HG02798 (cell line): ENCODE data around the gene GREB1.

Experiments
- ATAC-seq: cut with Tn5 transposase; IDR thresholded peaks from one replicate; pipeline ENCODE4 v1.9.1; 2021; ENCODE audit warnings: mild to moderate bottlenecking; ENCODE audit not compliant: unreplicated experiment, poor library complexity

Gene GREB1

DNA sequence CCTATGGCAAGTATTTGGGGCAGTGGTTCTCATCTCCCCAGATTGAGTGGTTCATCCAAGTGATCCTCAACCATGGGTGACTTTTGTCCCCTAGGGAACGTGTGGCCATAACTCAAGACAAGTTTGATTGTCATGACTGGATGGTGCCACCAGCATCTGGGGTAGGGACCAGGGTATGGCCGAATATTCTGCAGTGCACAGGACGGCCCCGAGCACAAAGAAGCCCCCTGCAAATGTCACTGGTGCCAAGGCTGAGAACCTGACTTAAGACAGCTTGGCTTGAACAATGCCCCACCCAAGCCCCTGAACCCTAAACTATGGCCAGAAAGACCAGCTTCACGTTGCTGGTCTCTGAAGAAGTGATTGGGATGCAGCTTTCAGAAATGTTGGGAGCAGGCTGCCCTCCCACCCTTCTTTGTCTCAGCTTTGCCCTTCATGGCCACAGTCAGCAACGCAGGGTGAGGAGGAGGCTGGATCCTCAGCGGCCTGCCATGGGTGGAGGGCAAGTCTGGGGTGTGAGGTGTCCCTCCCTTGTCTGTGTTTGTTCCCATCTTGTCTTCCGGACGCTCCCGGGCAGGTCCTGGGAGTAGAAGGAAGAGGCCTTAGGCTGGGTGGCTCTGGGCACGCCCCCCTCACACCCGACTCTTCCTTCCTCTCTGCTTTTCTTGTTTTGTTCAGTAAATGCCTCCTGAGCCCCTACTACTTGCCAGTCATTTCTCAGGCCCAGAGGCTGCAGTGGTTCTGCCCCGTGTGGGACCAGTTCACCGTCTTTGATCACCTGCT lies 43.4 kb downstream of the GREB1 start:
- ATAC-seq: no peak

DNA sequence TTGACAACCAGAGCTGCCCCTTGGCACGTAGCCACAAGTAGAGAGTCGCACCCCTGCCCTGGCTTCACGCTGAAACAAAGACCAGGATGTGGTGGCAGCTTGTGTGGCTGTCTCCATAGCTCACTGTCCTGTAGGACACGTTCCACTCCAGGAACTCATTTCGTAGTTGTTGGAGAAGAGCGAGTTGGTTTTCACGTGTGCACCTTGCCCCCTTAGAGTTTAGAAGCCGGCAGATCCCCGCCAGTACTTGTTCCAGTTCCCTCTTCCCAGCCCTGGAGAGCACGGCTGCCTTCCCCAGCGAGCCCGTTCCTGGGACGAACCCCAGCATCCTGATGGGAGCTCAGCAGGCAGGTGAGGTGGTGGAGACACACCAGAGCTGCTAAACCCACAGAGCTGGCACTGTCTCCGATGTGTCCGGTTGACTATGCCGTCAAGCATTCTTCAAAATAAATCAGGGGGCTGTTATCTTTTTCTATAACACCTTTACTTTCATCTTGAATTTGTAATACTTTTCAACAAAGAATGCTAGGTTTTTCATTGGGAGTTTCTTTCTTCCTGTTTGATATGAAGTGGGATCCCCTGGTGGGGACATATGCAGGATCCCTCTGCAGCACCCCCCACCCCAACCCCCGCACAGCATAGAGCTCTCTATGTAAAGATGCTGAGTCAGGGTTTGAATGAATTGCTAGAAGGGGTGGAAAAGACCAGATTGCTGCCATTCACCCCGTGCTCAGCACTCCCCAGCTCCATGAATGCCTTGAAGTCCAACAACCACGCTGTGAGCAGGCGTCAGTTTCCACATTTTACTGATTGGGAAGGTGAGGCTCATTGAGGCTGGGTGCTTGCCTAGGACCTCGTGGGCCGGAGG lies 44.5 kb downstream of the GREB1 start:
- no peak for ATAC-seq

GRCh38 chr2:11578986-11579774 lies 45.3 kb downstream of the GREB1 start:
- ATAC-seq: no peak

DNA sequence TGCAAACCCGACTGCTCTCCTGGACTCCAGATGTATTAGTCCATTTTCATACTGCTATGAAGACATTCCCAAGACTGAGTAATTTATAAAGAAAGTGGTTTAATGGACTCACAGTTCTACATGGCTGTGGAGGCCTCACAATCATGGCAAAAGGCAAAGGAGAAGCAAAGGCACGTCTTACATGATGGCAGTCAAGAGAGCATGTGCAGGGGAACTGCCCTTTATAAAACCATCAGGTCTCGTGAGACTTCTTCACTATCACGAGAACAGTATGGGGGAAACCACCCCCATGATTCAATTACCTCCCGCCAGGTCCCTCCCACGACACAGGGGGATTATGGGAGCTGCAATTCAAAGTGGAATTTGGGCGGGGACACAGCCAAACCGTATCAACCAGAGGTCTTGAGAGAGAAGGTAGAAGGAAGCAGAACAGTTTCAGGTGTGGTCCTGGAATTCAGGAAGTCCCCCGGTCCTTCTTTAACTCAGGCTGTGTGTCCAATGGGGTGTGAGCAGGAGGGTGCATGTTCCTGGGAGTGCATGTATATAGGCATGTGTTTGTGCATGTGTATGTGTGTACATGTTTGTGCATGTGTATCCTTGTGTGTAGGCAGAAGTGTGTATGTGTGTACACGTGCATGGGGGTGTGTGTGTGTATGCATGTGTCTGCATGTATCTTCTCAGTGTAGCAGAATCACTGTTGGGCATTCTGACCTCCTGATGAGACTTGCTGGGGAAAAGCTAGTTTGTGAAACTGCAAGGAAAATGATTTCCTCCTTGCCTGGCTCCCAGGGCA lies 46.2 kb downstream of the GREB1 start:
- no peak for ATAC-seq

DNA sequence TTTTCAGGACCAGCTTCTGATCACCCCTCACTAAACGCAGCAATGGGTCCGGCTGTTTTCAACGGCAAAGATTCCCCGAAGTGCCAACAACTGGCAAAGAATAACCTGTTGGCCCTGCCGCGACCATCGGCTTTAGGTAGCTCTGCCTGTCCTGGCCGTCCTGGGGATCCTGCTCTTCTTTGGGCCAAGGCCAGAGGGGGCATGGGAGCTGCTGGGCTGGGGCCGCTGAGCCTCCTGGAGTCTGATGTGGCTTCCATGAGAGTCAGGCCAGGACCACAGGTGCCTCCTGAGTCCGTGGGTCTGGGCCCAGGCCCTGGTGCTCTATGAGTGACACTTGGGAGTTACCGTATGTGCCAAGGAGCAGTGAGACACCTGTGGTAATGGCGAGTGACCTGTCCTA lies 46.9 kb downstream of the GREB1 start:
- no peak for ATAC-seq

DNA sequence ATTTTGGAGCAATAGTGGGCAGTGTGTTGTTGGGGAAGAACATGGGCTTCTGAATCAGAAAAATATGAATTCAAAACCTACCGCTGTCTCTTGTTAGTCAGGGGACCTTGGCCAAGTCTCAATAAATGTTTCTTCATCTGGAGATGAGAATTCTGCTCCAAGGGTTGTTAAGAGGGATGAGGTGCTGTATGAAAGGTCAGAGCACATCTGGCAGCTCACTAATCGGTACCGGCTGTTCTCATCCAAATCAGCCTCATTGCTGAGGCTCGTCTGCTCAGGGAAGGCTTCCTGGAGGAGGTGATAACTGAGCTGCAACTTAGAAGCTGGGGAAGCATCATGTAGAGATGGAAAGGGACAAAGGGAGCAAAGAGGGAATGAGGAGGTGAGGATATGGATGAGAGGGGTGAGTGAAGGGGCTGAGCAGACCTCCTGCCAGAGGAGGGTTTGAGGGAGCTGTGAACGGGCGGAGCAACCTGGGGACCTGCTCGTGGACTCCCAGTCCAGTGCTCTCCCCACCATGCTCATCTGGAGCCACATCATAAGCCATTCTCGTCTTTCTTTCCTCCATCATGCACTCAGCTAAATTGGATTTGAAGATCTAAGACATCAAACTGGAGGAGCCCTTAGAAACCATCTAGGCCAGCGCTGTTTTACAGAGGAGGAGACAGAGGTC lies 47.4 kb downstream of the GREB1 start:
- no peak for ATAC-seq

DNA sequence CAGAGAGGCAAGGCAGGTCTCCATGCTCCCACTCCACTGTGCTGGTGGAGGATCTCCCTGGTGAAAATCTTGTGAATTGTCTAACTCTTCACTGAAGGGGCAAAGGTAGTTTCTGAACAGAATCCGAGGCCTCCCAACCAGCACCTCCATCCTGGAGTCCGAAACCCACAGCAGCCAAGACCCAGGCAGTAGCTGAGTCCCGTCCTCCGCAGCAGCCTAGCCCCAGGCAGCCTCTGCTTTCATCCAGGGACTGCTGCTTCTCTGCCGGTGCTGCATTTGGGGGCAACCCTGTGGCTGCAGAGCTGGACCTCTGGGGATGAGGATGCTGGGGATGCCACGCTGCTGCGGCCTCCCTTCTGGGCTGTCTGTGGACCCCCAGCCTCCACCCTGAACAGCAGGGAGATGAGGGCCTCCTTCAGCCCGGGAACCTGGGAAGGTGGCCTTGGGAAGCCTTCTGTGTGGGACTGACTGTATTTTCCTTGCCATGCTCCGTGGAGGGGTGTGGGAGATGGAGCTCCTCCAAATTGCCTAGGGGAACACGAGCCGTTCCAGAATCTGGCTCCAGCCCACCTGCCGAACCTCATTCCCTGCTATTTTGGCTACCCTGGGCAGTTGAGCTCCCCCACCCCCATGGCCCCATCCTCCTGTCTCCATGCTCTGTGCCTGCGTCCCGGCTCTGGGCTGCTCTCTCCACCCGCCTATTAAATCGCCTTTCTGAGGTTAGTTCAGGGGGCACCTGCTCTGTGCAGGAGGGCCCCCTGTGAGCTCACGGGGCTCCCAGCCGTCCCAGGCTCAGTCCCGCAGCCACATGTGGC lies 48.2 kb downstream of the GREB1 start:
- ATAC-seq: no peak

GRCh38 chr2:11582612-11582861 lies 48.7 kb downstream of the GREB1 start:
- no peak for ATAC-seq

- no peak for ATAC-seq
Measured at GRCh38 chr2:11582862-11583752, 49.3 kb downstream of the GREB1 start.

- ATAC-seq: peak; percentile 84
Measured at GRCh38 chr2:11583840-11584524, 50.1 kb downstream of the GREB1 start.

- no peak for ATAC-seq
Measured at GRCh38 chr2:11584525-11585056, 50.7 kb downstream of the GREB1 start.

- ATAC-seq: no peak
Measured at GRCh38 chr2:11585071-11585470, 51.2 kb downstream of the GREB1 start.

- ATAC-seq: no peak
Measured at GRCh38 chr2:11588228-11589110, 54.6 kb downstream of the GREB1 start.

GRCh38 chr2:11589316-11589940 lies 55.6 kb downstream of the GREB1 start:
- no peak for ATAC-seq

GRCh38 chr2:11590193-11590592 lies 56.3 kb downstream of the GREB1 start:
- no peak for ATAC-seq

DNA sequence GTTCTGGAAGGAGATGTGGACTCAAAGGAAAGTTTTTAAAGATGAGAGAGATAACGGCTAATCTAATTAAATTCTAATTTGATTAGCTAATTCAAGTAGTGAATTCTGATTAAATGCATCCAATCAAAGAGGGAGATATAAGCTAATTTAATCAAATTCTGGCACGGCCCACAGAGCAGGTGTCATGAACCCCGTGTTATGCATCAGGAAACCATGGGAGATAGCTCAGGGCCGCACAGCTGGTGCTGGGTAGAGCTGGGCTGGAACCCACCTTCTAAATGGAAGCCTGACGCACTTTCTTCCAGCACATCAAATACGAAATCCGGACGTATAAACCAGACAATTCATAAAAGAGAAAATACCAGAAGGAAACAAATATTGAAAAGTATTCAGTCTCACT lies 57.2 kb downstream of the GREB1 start:
- ATAC-seq: no peak
